Stimulated activated CD4-positive, alpha-beta T cell treated with anti-CD3 and anti-CD28 coated beads, Interleukin-4, amount 100 ng/mL, for 4 hours (primary cell): ENCODE measurements around the gene PTPRF.

Experiments used
- DNase-seq, 2 experiments: peaks; one replicate each; pipeline ENCODE4 v3.0.0-alpha.2; 2020

Gene PTPRF

GRCh38 chr1:43612406-43612805 is 81.7 kb downstream of the PTPRF start:
- DNase-seq = no peak

GRCh38 chr1:43613075-43613942 is 82.6 kb downstream of the PTPRF start:
- DNase-seq = no peak

DNA sequence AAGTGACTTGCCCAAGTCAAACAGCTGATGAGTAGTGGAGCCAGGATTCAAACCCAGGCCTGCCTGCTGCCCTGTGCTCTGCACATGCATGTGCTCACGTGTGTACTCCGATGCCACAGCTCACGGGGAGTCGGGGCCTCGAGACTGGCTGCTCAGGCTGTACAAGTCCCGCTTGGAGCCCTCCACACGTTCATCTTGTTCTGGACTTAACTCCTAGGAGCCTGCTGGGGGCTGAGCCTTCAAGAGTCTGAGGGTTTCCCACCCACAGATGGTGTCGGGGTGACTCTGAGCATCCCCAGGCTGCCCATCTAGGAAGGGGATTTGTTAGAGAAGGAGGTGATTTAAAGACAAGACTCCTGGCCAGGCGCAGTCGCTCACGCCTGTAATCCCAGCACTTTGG is 83.5 kb downstream of the PTPRF start:
- DNase-seq = no peak

- DNase-seq = no peak
Observed at GRCh38 chr1:43614891-43615290, 84.2 kb downstream of the PTPRF start.

GRCh38 chr1:43616383-43616782 is 85.7 kb downstream of the PTPRF start:
- no peak for DNase-seq

DNA sequence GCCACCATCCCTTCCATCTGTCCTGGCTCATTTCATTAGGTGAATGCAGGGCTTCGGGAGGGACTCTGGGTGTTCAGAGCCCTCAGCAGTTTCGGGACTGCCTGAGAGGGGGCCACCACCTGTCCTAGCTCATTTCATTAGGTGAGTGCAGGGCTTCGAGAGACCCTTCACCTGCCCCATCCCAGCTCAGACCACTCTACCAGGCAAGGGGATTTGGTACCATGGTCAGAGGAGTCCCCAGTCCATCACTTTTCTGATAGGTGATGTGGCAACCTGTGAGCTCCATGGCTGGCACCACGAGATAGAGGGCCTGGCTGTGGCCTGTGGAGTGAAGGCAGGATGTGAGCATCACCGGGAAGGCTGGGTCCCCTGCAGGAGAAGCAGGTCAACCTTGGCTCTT is 86.3 kb downstream of the PTPRF start:
- no peak for DNase-seq

- no peak for DNase-seq
Observed at GRCh38 chr1:43617668-43618067, 87.0 kb downstream of the PTPRF start.

GRCh38 chr1:43618521-43619313 is 88.0 kb downstream of the PTPRF start:
- DNase-seq = no peak

- no peak for DNase-seq
Observed at GRCh38 chr1:43619314-43619790, 88.7 kb downstream of the PTPRF start.

DNA sequence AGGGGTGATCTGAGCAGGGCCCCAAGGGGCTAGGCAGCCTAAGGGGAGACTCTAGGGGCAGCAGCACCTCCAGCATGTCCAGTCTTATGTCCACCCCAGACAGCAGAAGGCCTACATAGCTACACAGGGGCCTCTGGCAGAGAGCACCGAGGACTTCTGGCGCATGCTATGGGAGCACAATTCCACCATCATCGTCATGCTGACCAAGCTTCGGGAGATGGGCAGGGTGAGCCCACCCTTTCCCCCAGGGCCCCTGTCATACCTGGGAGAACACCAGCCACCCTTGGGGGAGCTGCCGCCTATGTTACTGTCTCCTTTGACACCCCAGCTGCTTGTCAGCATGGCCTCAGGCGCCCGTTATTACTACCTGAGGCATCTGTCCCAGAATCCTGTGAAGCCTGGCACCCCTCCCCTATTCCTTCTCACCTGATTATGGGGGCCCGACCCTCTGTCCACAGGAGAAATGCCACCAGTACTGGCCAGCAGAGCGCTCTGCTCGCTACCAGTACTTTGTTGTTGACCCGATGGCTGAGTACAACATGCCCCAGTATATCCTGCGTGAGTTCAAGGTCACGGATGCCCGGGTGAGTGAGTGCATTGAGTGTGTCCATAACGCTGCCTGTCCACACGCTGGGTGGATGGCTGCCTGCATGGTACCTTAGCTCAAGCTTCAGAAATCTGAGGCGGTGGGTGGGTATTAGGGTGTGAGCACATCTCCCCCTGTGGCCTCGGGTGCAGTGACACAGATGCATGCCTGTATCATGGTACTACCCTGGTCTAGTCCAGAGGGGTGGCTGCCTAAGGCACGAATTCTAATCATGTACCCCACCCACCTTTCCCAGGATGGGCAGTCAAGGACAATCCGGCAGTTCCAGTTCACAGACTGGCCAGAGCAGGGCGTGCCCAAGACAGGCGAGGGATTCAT is 89.6 kb downstream of the PTPRF start:
- no peak for DNase-seq

DNA sequence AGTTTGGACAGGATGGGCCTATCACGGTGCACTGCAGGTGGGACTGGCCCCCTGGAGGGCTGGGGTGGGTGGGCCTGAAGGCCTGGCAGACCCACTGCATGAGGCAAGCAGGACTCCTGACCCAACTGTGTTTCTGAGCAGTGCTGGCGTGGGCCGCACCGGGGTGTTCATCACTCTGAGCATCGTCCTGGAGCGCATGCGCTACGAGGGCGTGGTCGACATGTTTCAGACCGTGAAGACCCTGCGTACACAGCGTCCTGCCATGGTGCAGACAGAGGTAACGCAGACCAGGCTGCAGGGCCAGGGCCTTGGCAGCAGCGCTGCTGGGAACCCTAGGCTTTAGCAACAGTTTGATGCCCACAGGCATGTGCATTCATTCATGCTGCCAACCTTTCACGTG is 90.3 kb downstream of the PTPRF start:
- no peak for DNase-seq

DNA sequence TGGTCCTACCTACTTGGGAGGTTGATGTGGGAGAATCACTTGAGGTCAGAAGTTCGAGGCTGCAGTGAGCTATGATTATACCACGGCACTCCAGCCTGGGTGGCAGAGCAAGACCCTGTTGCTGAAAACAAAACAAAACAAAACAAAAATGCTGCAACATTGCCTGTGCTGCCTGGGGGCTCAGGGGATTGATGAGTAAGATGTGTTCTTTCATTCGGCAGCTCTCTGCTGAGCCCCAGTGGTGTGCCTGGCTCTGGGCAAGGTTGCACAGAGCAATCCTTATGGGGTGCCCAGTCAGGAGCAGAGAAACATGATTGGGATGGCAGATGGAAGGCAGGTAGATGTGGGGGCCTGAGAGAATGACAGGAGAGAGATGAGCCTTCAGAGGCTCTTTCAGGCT is 90.7 kb downstream of the PTPRF start:
- DNase-seq = no peak

DNA sequence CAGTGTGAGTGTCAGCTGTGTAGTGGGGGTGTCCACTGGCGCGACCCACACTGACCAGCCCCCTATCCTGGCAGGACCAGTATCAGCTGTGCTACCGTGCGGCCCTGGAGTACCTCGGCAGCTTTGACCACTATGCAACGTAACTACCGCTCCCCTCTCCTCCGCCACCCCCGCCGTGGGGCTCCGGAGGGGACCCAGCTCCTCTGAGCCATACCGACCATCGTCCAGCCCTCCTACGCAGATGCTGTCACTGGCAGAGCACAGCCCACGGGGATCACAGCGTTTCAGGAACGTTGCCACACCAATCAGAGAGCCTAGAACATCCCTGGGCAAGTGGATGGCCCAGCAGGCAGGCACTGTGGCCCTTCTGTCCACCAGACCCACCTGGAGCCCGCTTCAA is 91.2 kb downstream of the PTPRF start:
- DNase-seq = no peak

DNA sequence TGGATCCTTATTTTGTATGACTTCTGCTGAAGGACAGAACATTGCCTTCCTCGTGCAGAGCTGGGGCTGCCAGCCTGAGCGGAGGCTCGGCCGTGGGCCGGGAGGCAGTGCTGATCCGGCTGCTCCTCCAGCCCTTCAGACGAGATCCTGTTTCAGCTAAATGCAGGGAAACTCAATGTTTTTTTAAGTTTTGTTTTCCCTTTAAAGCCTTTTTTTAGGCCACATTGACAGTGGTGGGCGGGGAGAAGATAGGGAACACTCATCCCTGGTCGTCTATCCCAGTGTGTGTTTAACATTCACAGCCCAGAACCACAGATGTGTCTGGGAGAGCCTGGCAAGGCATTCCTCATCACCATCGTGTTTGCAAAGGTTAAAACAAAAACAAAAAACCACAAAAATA is 91.8 kb downstream of the PTPRF start:
- no peak for DNase-seq

GRCh38 chr1:43622901-43623780 is 92.5 kb downstream of the PTPRF start:
- no peak for DNase-seq

- DNase-seq = no peak
Observed at GRCh38 chr1:43625063-43625780, 94.5 kb downstream of the PTPRF start.

GRCh38 chr1:43632135-43632670 is 101.5 kb downstream of the PTPRF start:
- no peak for DNase-seq

- no peak for DNase-seq
Observed at GRCh38 chr1:43634721-43635120, 104.0 kb downstream of the PTPRF start.

DNA sequence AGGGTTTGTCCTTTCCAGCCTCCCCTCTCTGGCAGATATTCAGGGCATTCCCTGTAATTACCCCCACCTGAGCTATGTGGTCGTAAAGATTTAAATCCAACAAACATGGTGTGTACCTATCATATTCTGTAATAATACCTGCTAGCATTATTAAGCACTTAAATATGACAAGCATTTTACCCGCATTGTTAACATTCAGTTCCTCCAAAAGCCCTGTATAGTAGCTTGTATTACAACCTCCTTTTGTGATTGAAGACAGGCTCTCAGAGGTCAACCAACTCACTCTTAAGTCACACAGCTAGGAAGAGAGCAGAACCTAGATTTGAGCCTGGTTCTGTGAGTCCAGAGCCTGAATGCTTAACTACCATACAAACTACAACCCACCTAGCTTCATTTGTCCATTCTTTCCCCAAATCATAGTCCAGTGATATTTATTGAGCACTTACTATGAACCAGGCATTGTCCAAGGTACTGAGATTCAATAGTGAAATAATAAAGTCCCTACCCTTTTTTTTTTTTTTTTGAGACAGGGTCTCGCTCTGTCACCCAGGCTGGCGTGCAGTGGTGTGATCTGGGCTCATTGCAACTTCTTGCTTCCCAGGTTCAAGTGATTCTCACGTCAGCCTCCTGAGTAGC is 105.4 kb downstream of the PTPRF start:
- DNase-seq = no peak

- DNase-seq = no peak
Observed at GRCh38 chr1:43637267-43637666, 106.6 kb downstream of the PTPRF start.
